M059J (cell line): Measurements from ENCODE around the gene BTK. TPM values are rescaled to one million over a fixed set of nuclear protein-coding genes. Genes with fewer than 3 reads are reported as not detected.
"Not testable (repeated sequence)": the region's sequence is repeated elsewhere in the genome, so short reads cannot be mapped to it uniquely, and the experiment has no call there.

Experiments
- DNase-seq: peaks from one replicate; pipeline ENCODE4 v3.0.0-alpha.2; 2012; ENCODE audit warnings: low read depth
- total RNA-seq: library from RNA; depleted of rRNA; stranded (reverse); fragments of >200 nt; shearing (Covaris generic); gene quantifications from 2 replicates; pipeline ENCODE4 v1.2.3, GENCODE V29; 2014; rRNA removed

Gene BTK
- total RNA-seq, 1 experiment from 2014 or later = 0.05 TPM

- DNase-seq = no peak
These were observed 48.2 kb downstream of the BTK start for GRCh38 chrX:101337776-101338271.

DNA sequence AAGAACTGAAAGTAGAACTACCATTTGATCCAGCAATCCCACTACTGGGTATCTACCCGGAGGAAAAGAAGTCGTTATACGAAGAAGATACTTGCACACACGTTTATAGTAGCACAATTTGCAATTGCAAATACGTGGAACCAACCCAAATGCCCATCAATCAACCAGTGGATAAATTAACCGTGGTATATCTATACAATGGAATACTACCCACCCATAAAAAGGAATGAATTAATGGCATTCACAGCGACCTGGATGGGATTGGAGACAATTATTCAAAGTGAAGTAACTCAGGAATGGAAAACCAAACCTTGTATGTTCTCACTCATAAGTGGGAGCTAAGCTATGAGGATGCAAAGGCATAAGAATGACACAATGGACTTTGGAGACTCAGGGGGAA lies 51.7 kb downstream of the BTK start:
- not testable (repeated sequence) for DNase-seq

GRCh38 chrX:101326600-101326999 lies 59.4 kb downstream of the BTK start:
- DNase-seq = not testable (repeated sequence)

- no peak for DNase-seq
These were observed 82.2 kb downstream of the BTK start for GRCh38 chrX:101303790-101304189.

Other genes with a start within 250 kb of the BTK start
- 0.42 and 0.44 TPM in 2 replicates for gene DRP2, start 166.4 kb downstream of the BTK start, total RNA-seq
- gene TAF7L, start 94.9 kb downstream of the BTK start, total RNA-seq = not detected in 2 replicates
- 9.4 and 9.6 TPM in 2 replicates for gene TIMM8A, start 37.4 kb downstream of the BTK start, total RNA-seq
- gene RPL36A, start 4.8 kb upstream of the BTK start, total RNA-seq = 1,377 and 1,626 TPM in 2 replicates
- 130 and 154 TPM in 2 replicates for gene GLA, start 21.7 kb upstream of the BTK start, total RNA-seq
- gene HNRNPH2, start 22.0 kb upstream of the BTK start, total RNA-seq = 56.0 and 82.5 TPM in 2 replicates
- 0.25 and 1.2 TPM in 2 replicates for gene ARMCX4, start 99.3 kb upstream of the BTK start, total RNA-seq
- 34.4 and 38.9 TPM in 2 replicates for gene ARMCX1, start 164.4 kb upstream of the BTK start, total RNA-seq
- 71.8 and 89.8 TPM in 2 replicates for gene ARMCX6, start 231.8 kb upstream of the BTK start, total RNA-seq
- gene ARMCX3, start 237.0 kb upstream of the BTK start, total RNA-seq = 49.3 and 78.8 TPM in 2 replicates